B cell (primary cell): Measurements from ENCODE around the gene BMAL2. TPM values are rescaled to one million over a fixed set of nuclear protein-coding genes. Genes with fewer than 3 reads are reported as not detected.

Experiments used
- ATAC-seq: fragments of 200-7000 bp; cut with Tn5 transposase; one replicate; pipeline ENCODE4 v1.10.0; 2021; ENCODE audit warnings: low read depth, mild to moderate bottlenecking, moderate number of reproducible peaks, moderate library complexity
- CTCF ChIA-PET: fragments of 350-600 bp; sonication (Branson Sonifier 250); formaldehyde crosslinking; loops from one replicate; lab custom pipeline; 2021; ENCODE audit warnings: antibody characterized with exemption, inconsistent platforms; lab: Charles Lee
- POLR2A ChIA-PET: fragments of 350-600 bp; sonication (Branson Sonifier 250); formaldehyde crosslinking; loops from one replicate; lab custom pipeline; 2021; ENCODE audit warnings: antibody characterized with exemption; lab: Charles Lee
- DNase-seq: peaks from one replicate; pipeline ENCODE4 v3.0.0; 2013
- H2AFZ ChIP-seq: 2 replicates; pipeline ENCODE4 v1.6.1; 2012; ENCODE audit warnings: mild to moderate bottlenecking, low read depth, low read length; ENCODE audit not compliant: insufficient read depth, poor library complexity, severe bottlenecking
- H3K27ac ChIP-seq, 2 donors: 1 replicate in 1 of 2; 2 replicates in 1 of 2; pipeline ENCODE4 v1.5.1; 2012 to 2013; ENCODE audit warnings: low read length in 2 of 2, mild to moderate bottlenecking in 2 of 2, moderate library complexity in 1 of 2
- H3K27me3 ChIP-seq, 4 experiments: fragments of 200-600 bp in 1 of 4; sonication (generic) in 1 of 4; replicated peaks in 1 of 4; 1 replicate in 2 of 4; 2 replicates in 2 of 4; pipeline versions ENCODE4 v1.6.1 to v1.7.0; 2013 to 2016; ENCODE audit warnings: low read length in 3 of 4, mild to moderate bottlenecking in 2 of 4, mixed read lengths in 1 of 4, moderate library complexity in 1 of 4; ENCODE audit not compliant: insufficient read depth in 4 of 4, control insufficient read depth in 3 of 4; ENCODE audit errors: control extremely low read depth in 1 of 4
- H3K36me3 ChIP-seq, 2 experiments: replicated peaks in 1 of 2; 1 replicate in 1 of 2; 2 replicates in 1 of 2; pipeline versions ENCODE4 v1.6.1 to v1.7.1; 2013; ENCODE audit warnings: low read length in 1 of 2; ENCODE audit not compliant: insufficient read depth in 2 of 2, control insufficient read depth in 1 of 2; ENCODE audit errors: control extremely low read depth in 1 of 2, extremely low read depth in 1 of 2
- H3K4me1 ChIP-seq, 2 donors: fragments of 200-600 bp in 1 of 2; sonication (generic) in 1 of 2; 1 replicate in 1 of 2; 2 replicates in 1 of 2; pipeline versions ENCODE4 v1.5.1 to v1.6.1; 2013 to 2017; ENCODE audit warnings: low read length in 2 of 2; ENCODE audit not compliant: control insufficient read depth in 2 of 2, insufficient read depth in 2 of 2
- H3K4me2 ChIP-seq: replicated peaks from 2 replicates; pipeline ENCODE3; 2012; ENCODE audit warnings: mild to moderate bottlenecking, low read depth, low read length; ENCODE audit not compliant: poor library complexity, severe bottlenecking
- H3K4me3 ChIP-seq, 5 experiments: fragments of 200-600 bp in 1 of 5; sonication (generic) in 1 of 5; 1 replicate in 3 of 5; 2 replicates in 2 of 5; pipeline versions ENCODE4 v1.5.1 to v1.7.0; 2011 to 2016; ENCODE audit warnings: low read length in 4 of 5, mild to moderate bottlenecking in 4 of 5, low read depth in 2 of 5, control low read depth in 1 of 5, moderate library complexity in 1 of 5; ENCODE audit not compliant: insufficient read depth in 1 of 5; ENCODE audit errors: control extremely low read depth in 1 of 5, extremely low read depth in 1 of 5
- H3K79me2 ChIP-seq: fragments of 200-600 bp; sonication (generic); one replicate; pipeline ENCODE4 v1.6.0; 2016; ENCODE audit warnings: low read length; ENCODE audit not compliant: control insufficient read depth, insufficient read depth
- H3K9ac ChIP-seq: fragments of 200-600 bp; sonication (generic); 2 replicates; pipeline ENCODE4 v1.6.1; 2017; ENCODE audit warnings: mild to moderate bottlenecking, low read length, moderate library complexity
- H3K9me3 ChIP-seq, 3 donors: one replicate each; pipeline versions ENCODE4 v1.6.1 to v1.7.1; 2013; ENCODE audit warnings: low read length in 2 of 3; ENCODE audit not compliant: control insufficient read depth in 2 of 3, insufficient read depth in 1 of 3; ENCODE audit errors: control extremely low read depth in 1 of 3
- H4K20me1 ChIP-seq: 2 replicates; pipeline ENCODE4 v1.6.0; 2012; ENCODE audit warnings: mild to moderate bottlenecking, low read length; ENCODE audit not compliant: insufficient read depth, control insufficient read depth, poor library complexity, severe bottlenecking
- H3K27ac Mint-ChIP-seq: one replicate; pipeline ENCODE4 v1.8.0; 2021; ENCODE audit warnings: mixed read lengths
- H3K27me3 Mint-ChIP-seq: one replicate; pipeline ENCODE4 v1.8.0; 2021; ENCODE audit warnings: mixed read lengths
- H3K4me1 Mint-ChIP-seq: one replicate; pipeline ENCODE4 v1.8.0; 2021; ENCODE audit warnings: mixed read lengths
- H3K4me3 Mint-ChIP-seq: one replicate; pipeline ENCODE4 v1.8.0; 2021; ENCODE audit warnings: mixed read lengths
- H3K9me3 Mint-ChIP-seq: one replicate; pipeline ENCODE4 v1.8.0; 2022; ENCODE audit warnings: mixed read lengths; ENCODE audit not compliant: insufficient read depth
- EZH2 ChIP-seq: IDR thresholded peaks from 2 replicates; pipeline ENCODE4 v1.6.1; 2012; ENCODE audit warnings: borderline replicate concordance, low read depth, mild to moderate bottlenecking, moderate library complexity, low read length; ENCODE audit not compliant: insufficient read depth, poor library complexity, severe bottlenecking
- WGBS: methylation state at CpG from one replicate; pipeline ENCODE4 v1.1.5; 2013; ENCODE audit warnings: missing lambda C conversion rate; ENCODE audit not compliant: insufficient coverage; 5-methylcytosine and 5-hydroxymethylcytosine counted together
- intact Hi-C: fragments of 100-400 bp; cut with micrococcal nuclease; formaldehyde crosslinking; loops from one replicate; pipeline ENCODE4 v1.10.0; 2022
- polyA plus RNA-seq: library from polyadenylated mRNA; depleted of rRNA; stranded (reverse); fragments of >200 nt; gene quantifications from 2 replicates; pipeline ENCODE4 v1.2.3, GENCODE V29; 2012
- total RNA-seq, 2 donors: library from RNA; stranded (reverse); fragments of 120-200 nt in 1 of 2; gene quantifications; 1 replicate in 1 of 2; 2 replicates in 1 of 2; pipeline versions ENCODE4 v1.2.3 to v1.2.4, GENCODE V29; 2013 to 2022
- TF ChIP-seq, protein P1 (sequence below): fragments of 200-600 bp; IDR thresholded peaks from one replicate; pipeline ENCODE4 v1.8.0; 2022; ENCODE audit warnings: antibody characterized with exemption, mild to moderate bottlenecking

The BMAL2 gene
- total and polyA plus RNA-seq, 2 donors (not counting 1 experiment from before 2014, with no cell fraction given) = 0.30 to 2.8 TPM

DNA sequence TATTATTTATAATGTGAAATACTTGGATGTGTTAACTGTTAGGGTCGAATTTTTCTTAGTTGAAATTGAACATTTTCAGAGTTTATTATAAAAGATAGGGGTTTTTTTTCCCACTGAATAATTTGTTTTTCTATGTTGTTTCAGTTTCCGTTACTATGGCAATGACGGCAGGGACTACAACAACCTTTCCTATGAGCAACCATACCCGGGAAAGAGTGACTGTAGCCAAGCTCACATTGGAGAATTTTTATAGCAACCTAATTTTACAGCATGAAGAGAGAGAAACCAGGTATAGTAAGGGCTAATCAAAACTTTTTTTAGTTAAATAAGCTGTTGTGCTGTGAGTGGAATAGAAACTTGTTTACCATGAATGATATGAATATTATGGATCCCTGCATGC, 35.1 kb upstream of the BMAL2 start:
- H3K9me3 ChIP-seq = no peaks in the 10 kb centered on the region
- WGBS = no CpG with 5 or more reads among the region's 4 CpGs
- ATAC-seq (no peak), DNase-seq (no peak)
- peaks cover 2% of the 10 kb centered on the region for H3K4me1 Mint-ChIP-seq
- H2AFZ ChIP-seq = no peak overlapping the region
- H3K4me3 Mint-ChIP-seq = no peak overlapping the region
- CTCF ChIA-PET = interaction anchor here (1.2 to 2.6 kb wide), 3 partner anchors 9 to 412 kb away, joined by 3 to 20 read pairs (median 4); no protein-coding TSS in a partner anchor
- no peak overlapping the region for H3K9ac ChIP-seq
- no peaks in the 10 kb centered on the region for H4K20me1 ChIP-seq
- no peaks in the 10 kb centered on the region for H3K4me1 ChIP-seq
- intact Hi-C loops = no loop called here
- POLR2A ChIA-PET = no interaction called here
- no peak overlapping the region for H3K4me2 ChIP-seq
- H3K9me3 Mint-ChIP-seq = no peaks in the 10 kb centered on the region
- no peak overlapping the region for H3K4me3 ChIP-seq
- no peak for TF ChIP-seq EZH2
- TF ChIP-seq, protein P1, sequence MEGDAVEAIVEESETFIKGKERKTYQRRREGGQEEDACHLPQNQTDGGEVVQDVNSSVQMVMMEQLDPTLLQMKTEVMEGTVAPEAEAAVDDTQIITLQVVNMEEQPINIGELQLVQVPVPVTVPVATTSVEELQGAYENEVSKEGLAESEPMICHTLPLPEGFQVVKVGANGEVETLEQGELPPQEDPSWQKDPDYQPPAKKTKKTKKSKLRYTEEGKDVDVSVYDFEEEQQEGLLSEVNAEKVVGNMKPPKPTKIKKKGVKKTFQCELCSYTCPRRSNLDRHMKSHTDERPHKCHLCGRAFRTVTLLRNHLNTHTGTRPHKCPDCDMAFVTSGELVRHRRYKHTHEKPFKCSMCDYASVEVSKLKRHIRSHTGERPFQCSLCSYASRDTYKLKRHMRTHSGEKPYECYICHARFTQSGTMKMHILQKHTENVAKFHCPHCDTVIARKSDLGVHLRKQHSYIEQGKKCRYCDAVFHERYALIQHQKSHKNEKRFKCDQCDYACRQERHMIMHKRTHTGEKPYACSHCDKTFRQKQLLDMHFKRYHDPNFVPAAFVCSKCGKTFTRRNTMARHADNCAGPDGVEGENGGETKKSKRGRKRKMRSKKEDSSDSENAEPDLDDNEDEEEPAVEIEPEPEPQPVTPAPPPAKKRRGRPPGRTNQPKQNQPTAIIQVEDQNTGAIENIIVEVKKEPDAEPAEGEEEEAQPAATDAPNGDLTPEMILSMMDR = no peak
- H3K27ac ChIP-seq = no peak overlapping the region
- H3K79me2 ChIP-seq = peaks cover 8% of the 10 kb centered on the region
- peaks cover 5 to 15% of the 10 kb centered on the region in 2 experiments for H3K36me3 ChIP-seq
- no peaks in the 10 kb centered on the region for H3K27me3 Mint-ChIP-seq
- no peaks in the 10 kb centered on the region for H3K27me3 ChIP-seq
- no peak overlapping the region for H3K27ac Mint-ChIP-seq

DNA sequence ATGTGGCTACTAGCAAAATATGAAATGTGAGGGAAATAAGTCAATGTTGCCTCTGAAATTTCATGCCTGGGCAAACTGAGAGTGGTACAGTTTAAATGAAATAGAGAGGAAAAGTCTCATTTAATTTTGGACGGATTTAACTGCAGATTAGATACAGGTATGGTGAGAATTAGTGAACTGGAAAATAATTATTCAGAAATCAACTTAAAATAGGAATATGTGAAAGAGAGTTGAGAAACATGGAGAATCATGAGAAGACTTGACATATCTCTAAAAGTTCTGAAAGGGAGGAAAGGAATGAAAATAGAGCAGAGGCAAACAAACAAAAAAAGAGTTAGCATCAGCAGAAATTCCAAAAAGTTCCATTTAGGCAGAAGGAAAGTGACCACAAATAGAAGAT, 33.5 kb upstream of the BMAL2 start:
- no peak for TF ChIP-seq EZH2
- TF ChIP-seq, protein P1 = no peak
- H3K4me1 Mint-ChIP-seq = peaks cover 2% of the 10 kb centered on the region
- CTCF ChIA-PET = interaction anchor here (1.4 kb wide), 1 partner anchor 467 kb away, joined by 3 read pairs; no protein-coding TSS in a partner anchor
- Histone ChIP-seq H3K4me3 (no peak overlapping the region), H3K4me1 (no peaks in the 10 kb centered on the region), H4K20me1 (no peaks in the 10 kb centered on the region), H3K27me3 (no peaks in the 10 kb centered on the region), H3K79me2 (peaks cover under 1% of the 10 kb centered on the region), H3K4me2 (no peak overlapping the region), H3K27ac (no peak overlapping the region), H2AFZ (no peak overlapping the region), H3K9ac (no peak overlapping the region), H3K36me3 (peaks cover 6 to 15% of the 10 kb centered on the region in 2 experiments), H3K9me3 (no peaks in the 10 kb centered on the region)
- no peak overlapping the region for H3K4me3 Mint-ChIP-seq
- ATAC-seq (no peak), DNase-seq (no peak)
- no CpG with 5 or more reads among the region's 1 CpG for WGBS
- no peaks in the 10 kb centered on the region for H3K27me3 Mint-ChIP-seq
- POLR2A ChIA-PET = no interaction called here
- H3K27ac Mint-ChIP-seq = no peak overlapping the region
- H3K9me3 Mint-ChIP-seq = no peaks in the 10 kb centered on the region
- intact Hi-C loops = no loop called here
